Measurements from ENCODE around the gene NHEJ1. TPM values are rescaled to one million over a fixed set of nuclear protein-coding genes. Genes with fewer than 3 reads are reported as not detected.
A peak's percentile ranks its signal among the peaks of the same experiment; 100 is the strongest.

The NHEJ1 gene
- total and polyA plus RNA-seq, 2 donors (not counting 1 experiment from before 2014, with no cell fraction given), result 22.1 to 24.8 TPM

DNA sequence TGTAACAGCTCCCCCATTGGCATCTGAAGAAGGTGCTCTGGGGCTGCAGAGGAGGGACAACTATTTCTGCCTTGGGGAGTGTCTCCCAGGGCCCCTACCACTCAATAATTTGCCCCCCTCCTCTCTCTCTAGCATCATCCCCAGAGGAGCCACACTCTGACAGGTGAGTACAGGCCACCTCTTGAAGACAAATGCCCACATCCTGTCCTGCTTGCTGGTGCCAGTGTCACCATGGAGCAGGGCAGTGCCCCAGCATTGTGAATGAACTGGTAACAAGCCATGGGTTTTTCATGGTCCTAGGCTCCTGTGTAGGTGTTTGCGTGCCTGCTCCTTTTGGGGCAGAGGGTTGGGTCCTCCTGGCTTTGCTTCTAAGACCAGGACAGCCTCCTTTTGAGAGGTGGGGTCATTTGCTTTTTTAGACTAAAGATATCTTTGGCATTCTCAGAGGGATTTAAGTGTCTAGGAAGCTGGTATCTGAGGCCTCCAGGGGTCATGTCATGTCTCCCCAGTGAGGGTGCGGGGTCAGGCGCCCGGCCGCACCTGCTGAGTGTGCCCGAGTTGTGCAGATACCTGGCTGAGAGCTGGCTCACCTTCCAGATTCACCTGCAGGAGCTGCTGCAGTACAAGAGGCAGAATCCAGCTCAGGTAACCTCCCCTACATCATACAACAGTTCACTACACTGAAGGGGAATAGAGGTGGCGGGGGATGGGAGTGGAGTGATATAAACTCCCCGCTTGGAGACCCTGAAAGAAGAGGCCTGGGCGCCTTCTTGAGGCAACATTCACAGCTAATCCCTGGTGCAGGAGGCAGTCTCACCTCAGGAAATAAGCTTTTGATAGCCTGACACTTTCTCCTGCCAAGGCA lies 19.2 kb upstream of the NHEJ1 start:
- Histone ChIP-seq H3K4me3 (replicated peaks in 1 of 4; ENCODE audit: control extremely low read depth in 1 of 4, insufficient read depth in 1 of 4, low read depth in 3 of 4, low read length in 4 of 4) (peak overlapping the region in 2 of 4 experiments; percentile 91 to 93), H3K36me3 (ENCODE audit: control insufficient read depth, insufficient read depth, low read length) (peaks cover 13% of the 10 kb centered on the region), H3K79me2 (ENCODE audit: control insufficient read depth, insufficient read depth, low read length) (peaks cover 21% of the 10 kb centered on the region), H3K9me3 (ENCODE audit: control insufficient read depth, insufficient read depth, low read depth, low read length) (no peaks in the 10 kb centered on the region), H3K4me1 (ENCODE audit: control insufficient read depth, extremely low read depth, insufficient read depth, low read length) (peaks cover 9% of the 10 kb centered on the region), H4K20me1 (ENCODE audit: control insufficient read depth, extremely low read depth, insufficient read depth, low read length) (no peaks in the 10 kb centered on the region), H3K9ac (ENCODE audit: insufficient read depth, low read length) (no peak overlapping the region), H3K4me2 (ENCODE audit: extremely low read depth, insufficient read depth, low read length) (peak overlapping the region; percentile 86), H3K27ac (ENCODE audit: insufficient read depth, low read length) (no peak overlapping the region), H3K27me3 (ENCODE audit: control insufficient read depth, insufficient read depth, low read length) (no peaks in the 10 kb centered on the region), H2AFZ (ENCODE audit: low read length) (no peak overlapping the region)
- TF ChIP-seq EZH2 (IDR thresholded peaks at IDR 0.05; ENCODE audit: low read length, missing control alignments), result no peak
- TF ChIP-seq CTCF (conservative IDR thresholded peaks at IDR 0.05 in 1 of 2, IDR thresholded peaks at IDR 0.05 in 1 of 2; ENCODE audit: low read depth in 1 of 2, low read length in 2 of 2), result no peak
- DNase-seq (ENCODE audit: low read depth in 2 of 2), result no peak

- Histone ChIP-seq H2AFZ (ENCODE audit: low read length) (peak overlapping the region; percentile 69), H3K9me3 (ENCODE audit: control insufficient read depth, insufficient read depth, low read depth, low read length) (no peaks in the 10 kb centered on the region), H3K4me1 (ENCODE audit: control insufficient read depth, extremely low read depth, insufficient read depth, low read length) (peaks cover 9% of the 10 kb centered on the region), H3K4me2 (ENCODE audit: extremely low read depth, insufficient read depth, low read length) (peak overlapping the region; percentile 86), H3K79me2 (ENCODE audit: control insufficient read depth, insufficient read depth, low read length) (peaks cover 23% of the 10 kb centered on the region), H3K36me3 (ENCODE audit: control insufficient read depth, insufficient read depth, low read length) (peaks cover 15% of the 10 kb centered on the region), H4K20me1 (ENCODE audit: control insufficient read depth, extremely low read depth, insufficient read depth, low read length) (no peaks in the 10 kb centered on the region), H3K9ac (ENCODE audit: insufficient read depth, low read length) (peak overlapping the region; percentile 91), H3K27me3 (ENCODE audit: control insufficient read depth, insufficient read depth, low read length) (no peaks in the 10 kb centered on the region), H3K27ac (ENCODE audit: insufficient read depth, low read length) (peak overlapping the region; percentile 17), H3K4me3 (replicated peaks in 1 of 4; ENCODE audit: control extremely low read depth in 1 of 4, insufficient read depth in 1 of 4, low read depth in 3 of 4, low read length in 4 of 4) (peak overlapping the region; percentile 61 to 93 (median 78))
- peak in 1 of 2 donors; percentile 28 for DNase-seq (ENCODE audit: low read depth in 2 of 2)
- TF ChIP-seq EZH2 (IDR thresholded peaks at IDR 0.05; ENCODE audit: low read length, missing control alignments) (no peak), CTCF (conservative IDR thresholded peaks at IDR 0.05 in 1 of 2, IDR thresholded peaks at IDR 0.05 in 1 of 2; ENCODE audit: low read depth in 1 of 2, low read length in 2 of 2) (no peak)
Measured at GRCh38 chr2:219178377-219179175, 18.0 kb upstream of the NHEJ1 start.

Measured in fibroblast of lung (primary cell).